ENCODE results near the gene PROC. TPM values are rescaled to one million over a fixed set of nuclear protein-coding genes. Genes with fewer than 3 reads are reported as not detected.
A peak's percentile ranks its signal among the peaks of the same experiment; 100 is the strongest.

The PROC gene
- total RNA-seq, 1 experiment from 2014 or later: 6.4 TPM

- peaks cover 17% of the 10 kb centered on the region for H3K4me1 ChIP-seq
- Mint-ChIP-seq H3K27me3 (ENCODE audit: insufficient read depth, unreplicated experiment) (no peaks in the 10 kb centered on the region), H3K4me3 (ENCODE audit: unreplicated experiment) (no peak overlapping the region), H3K9me3 (ENCODE audit: unreplicated experiment) (no peaks in the 10 kb centered on the region), H3K4me1 (ENCODE audit: low read depth, unreplicated experiment) (peaks cover 21% of the 10 kb centered on the region), H3K27ac (ENCODE audit: unreplicated experiment) (peak overlapping the region; percentile 14), H3K36me3 (ENCODE audit: insufficient read depth, unreplicated experiment) (no peaks in the 10 kb centered on the region)
- no peaks in the 10 kb centered on the region for H3K27me3 ChIP-seq (replicated peaks; ENCODE audit: control insufficient read depth, insufficient read depth, low read length)
- BruUV-seq (replicated peaks): no TSS peak
- intact Hi-C loops (cut with micrococcal nuclease; ENCODE audit: unreplicated experiment): no loop called here
- no peak overlapping the region for H3K4me3 ChIP-seq (ENCODE audit: low read depth, low read length)
- POLR2A ChIA-PET: interaction anchor here (0.6 kb wide), 1 partner anchor 15 kb away, joined by 7 read pairs; no protein-coding TSS in a partner anchor
- CTCF ChIA-PET: interaction anchor here (0.5 kb wide), 1 partner anchor 401 kb away, joined by 6 read pairs; no protein-coding TSS in a partner anchor
- no peaks in the 10 kb centered on the region for H3K36me3 ChIP-seq (ENCODE audit: control insufficient read depth, insufficient read depth, low read length)
- TF ChIP-seq CTCF (IDR thresholded peaks at IDR 0.05; ENCODE audit: insufficient read depth in 1 of 2, low read depth in 1 of 2, low read length in 1 of 2, severe bottlenecking in 1 of 2, unreplicated experiment in 1 of 2): no peak
- no peak for DNase-seq
- H3K9me3 ChIP-seq: no peaks in the 10 kb centered on the region
These were observed 16.2 kb upstream of the PROC start for GRCh38 chr2:127401757-127402695.

- Histone ChIP-seq H3K4me3 (ENCODE audit: low read depth, low read length) (no peak overlapping the region), H3K4me1 (peaks cover 14% of the 10 kb centered on the region), H3K9me3 (no peaks in the 10 kb centered on the region), H3K27me3 (replicated peaks; ENCODE audit: control insufficient read depth, insufficient read depth, low read length) (no peaks in the 10 kb centered on the region), H3K36me3 (ENCODE audit: control insufficient read depth, insufficient read depth, low read length) (no peaks in the 10 kb centered on the region)
- intact Hi-C loops (cut with micrococcal nuclease; ENCODE audit: unreplicated experiment): no loop called here
- ChIA-PET POLR2A (no interaction called here), CTCF (no interaction called here)
- no TSS peak for BruUV-seq (replicated peaks)
- Mint-ChIP-seq H3K27me3 (ENCODE audit: insufficient read depth, unreplicated experiment) (no peaks in the 10 kb centered on the region), H3K9me3 (ENCODE audit: unreplicated experiment) (no peaks in the 10 kb centered on the region), H3K4me1 (ENCODE audit: low read depth, unreplicated experiment) (peaks cover 11% of the 10 kb centered on the region), H3K36me3 (ENCODE audit: insufficient read depth, unreplicated experiment) (no peaks in the 10 kb centered on the region), H3K4me3 (ENCODE audit: unreplicated experiment) (no peak overlapping the region), H3K27ac (ENCODE audit: unreplicated experiment) (no peak overlapping the region)
- DNase-seq: no peak
- TF ChIP-seq CTCF (IDR thresholded peaks at IDR 0.05; ENCODE audit: insufficient read depth in 1 of 2, low read depth in 1 of 2, low read length in 1 of 2, severe bottlenecking in 1 of 2, unreplicated experiment in 1 of 2): no peak
These were observed 14.8 kb upstream of the PROC start for GRCh38 chr2:127403460-127403859.

GRCh38 chr2:127404466-127405254 is 13.6 kb upstream of the PROC start:
- no peaks in the 10 kb centered on the region for H3K9me3 ChIP-seq
- no peak for TF ChIP-seq CTCF (IDR thresholded peaks at IDR 0.05; ENCODE audit: insufficient read depth in 1 of 2, low read depth in 1 of 2, low read length in 1 of 2, severe bottlenecking in 1 of 2, unreplicated experiment in 1 of 2)
- Mint-ChIP-seq H3K9me3 (ENCODE audit: unreplicated experiment) (no peaks in the 10 kb centered on the region), H3K4me1 (ENCODE audit: low read depth, unreplicated experiment) (peaks cover 11% of the 10 kb centered on the region), H3K36me3 (ENCODE audit: insufficient read depth, unreplicated experiment) (no peaks in the 10 kb centered on the region), H3K4me3 (ENCODE audit: unreplicated experiment) (no peak overlapping the region), H3K27ac (ENCODE audit: unreplicated experiment) (no peak overlapping the region), H3K27me3 (ENCODE audit: insufficient read depth, unreplicated experiment) (no peaks in the 10 kb centered on the region)
- peaks cover 20% of the 10 kb centered on the region for H3K4me1 ChIP-seq
- no peak overlapping the region for H3K4me3 ChIP-seq (ENCODE audit: low read depth, low read length)
- POLR2A ChIA-PET: no interaction called here
- H3K27me3 ChIP-seq (replicated peaks; ENCODE audit: control insufficient read depth, insufficient read depth, low read length): no peaks in the 10 kb centered on the region
- intact Hi-C loops (cut with micrococcal nuclease; ENCODE audit: unreplicated experiment): no loop called here
- BruUV-seq (replicated peaks): no TSS peak
- no peak for DNase-seq
- CTCF ChIA-PET: interaction anchor here (0.6 kb wide), 2 partner anchors 11 to 80 kb away, joined by 3 to 4 read pairs; no protein-coding TSS in a partner anchor
- H3K36me3 ChIP-seq (ENCODE audit: control insufficient read depth, insufficient read depth, low read length): no peaks in the 10 kb centered on the region

All from Caco-2 (cell line).